Esophagus squamous epithelium (tissue), 5 donors: ENCODE results near the gene ABCC1. TPM values are rescaled to one million over a fixed set of nuclear protein-coding genes. Genes with fewer than 3 reads are reported as not detected.

ENCODE experiments used
- DNase-seq: peaks from one replicate; lab custom pipeline; 2025; lab: John Stamatoyannopoulos, UW
- H3K27ac ChIP-seq, 4 donors: fragments of 200-600 bp; sonication (generic); one replicate each; pipeline ENCODE4 v1.5.1; 2016 to 2019; ENCODE audit warnings: mild to moderate bottlenecking in 1 of 4
- H3K27me3 ChIP-seq, 4 donors: fragments of 200-600 bp; sonication (generic); 1 replicate in 3 of 4; 2 replicates in 1 of 4; pipeline versions ENCODE4 v1.5.1 to v1.6.0; 2017 to 2021; ENCODE audit warnings: antibody characterized with exemption in 1 of 4
- H3K36me3 ChIP-seq, 3 donors: fragments of 200-600 bp; sonication (generic); one replicate each; pipeline ENCODE4 v1.5.1; 2016 to 2019
- H3K4me1 ChIP-seq, 3 donors: fragments of 200-600 bp; sonication (generic); one replicate each; pipeline ENCODE4 v1.5.1; 2017 to 2019
- H3K4me3 ChIP-seq, 4 donors: fragments of 200-600 bp; sonication (generic); 1 replicate in 3 of 4; 2 replicates in 1 of 4; pipeline ENCODE4 v1.5.1; 2016 to 2019; ENCODE audit warnings: mild to moderate bottlenecking in 2 of 4, moderate library complexity in 1 of 4
- H3K9me3 ChIP-seq, 3 donors: fragments of 200-600 bp; sonication (generic); one replicate each; pipeline ENCODE4 v1.5.1; 2016 to 2019
- CTCF ChIP-seq, 6 experiments: fragments of 450-650 bp in 4 of 6; fragments of 200-600 bp in 2 of 6; sonication (generic) in 2 of 6; IDR thresholded peaks; one replicate each; pipeline ENCODE4 v1.5.1; 2016 to 2019; ENCODE audit warnings: antibody characterized with exemption in 6 of 6, mild to moderate bottlenecking in 4 of 6, moderate library complexity in 4 of 6
- POLR2A ChIP-seq, 4 donors: fragments of 450-650 bp; IDR thresholded peaks; one replicate each; pipeline ENCODE4 v1.6.1; 2017; ENCODE audit warnings: antibody characterized with exemption in 4 of 4, mild to moderate bottlenecking in 4 of 4, moderate library complexity in 3 of 4
- WGBS, 2 donors: methylation state at CpG; one replicate each; pipeline ENCODE4 v1.1.5; 2018; 5-methylcytosine and 5-hydroxymethylcytosine counted together
- intact Hi-C: fragments of 100-400 bp; cut with DNase I; formaldehyde crosslinking; loops from one replicate; pipeline ENCODE4 v1.15.0; 2022
- total RNA-seq, 4 donors: library from RNA; depleted of rRNA; stranded (reverse); fragments of >200 nt; gene quantifications; one replicate each; pipeline ENCODE4 v1.1.0, GENCODE V29; 2016
- donor health status: DM: yes; HTN: yes; CAD: no.

ABCC1 gene
- total RNA-seq, 4 donors from 2014 or later = 22.9 to 56.7 (median 46.9) TPM

DNA sequence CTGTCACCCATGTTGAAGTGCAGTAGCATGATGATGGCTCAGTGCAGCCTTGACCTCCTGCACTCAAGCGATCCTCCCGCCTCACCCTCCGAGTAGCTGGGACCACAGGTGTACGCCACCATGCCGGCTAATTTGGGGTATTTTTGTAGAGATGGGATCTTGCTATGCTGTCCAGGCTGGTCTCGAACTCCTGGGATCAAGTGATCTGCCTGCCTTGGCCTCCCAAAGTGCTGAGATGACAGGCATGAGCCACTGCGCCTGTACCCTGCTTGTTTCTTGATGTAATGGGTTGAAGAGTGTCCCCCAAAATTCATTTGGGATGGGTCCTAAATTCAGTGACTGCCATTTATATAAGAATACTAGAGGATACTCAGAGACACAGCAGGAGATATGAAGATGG lies 216.7 kb downstream of the ABCC1 start:
- TF ChIP-seq CTCF (IDR thresholded peaks at IDR 0.05) (no peak), POLR2A (IDR thresholded peaks at IDR 0.05) (no peak)
- Histone ChIP-seq H3K9me3 (no peaks in the 10 kb centered on the region), H3K36me3 (no peaks in the 10 kb centered on the region), H3K4me3 (no peak overlapping the region), H3K27ac (no peak overlapping the region), H3K27me3 (no peaks in the 10 kb centered on the region), H3K4me1 (no peaks in the 10 kb centered on the region)
- DNase-seq = no peak
- WGBS, 2 donors = 76 to 92% methylated on average over 5 to 6 of the region's 7 CpGs
- intact Hi-C loops = no loop called here

- intact Hi-C loops = no loop called here
- no peaks in the 10 kb centered on the region for H3K4me1 ChIP-seq
- no peak overlapping the region for H3K4me3 ChIP-seq
- DNase-seq = no peak
- no peaks in the 10 kb centered on the region for H3K9me3 ChIP-seq
- TF ChIP-seq POLR2A (IDR thresholded peaks at IDR 0.05) = no peak
- TF ChIP-seq CTCF (IDR thresholded peaks at IDR 0.05) = no peak
- H3K27ac ChIP-seq = no peak overlapping the region
- no peaks in the 10 kb centered on the region for H3K36me3 ChIP-seq
- H3K27me3 ChIP-seq = no peaks in the 10 kb centered on the region
- WGBS, 2 donors = 23 to 30% methylated on average over 2 of the region's 2 CpGs
Measured at GRCh38 chr16:16166949-16167348, 217.5 kb downstream of the ABCC1 start.

GRCh38 chr16:16167927-16168326 lies 218.5 kb downstream of the ABCC1 start:
- intact Hi-C loops = no loop called here
- no peak for DNase-seq
- 74 to 83% methylated on average over 7 to 8 of the region's 11 CpGs for WGBS, 2 donors
- Histone ChIP-seq H3K4me3 (no peak overlapping the region), H3K4me1 (no peaks in the 10 kb centered on the region), H3K27ac (no peak overlapping the region), H3K9me3 (no peaks in the 10 kb centered on the region), H3K27me3 (no peaks in the 10 kb centered on the region), H3K36me3 (no peaks in the 10 kb centered on the region)
- TF ChIP-seq CTCF (IDR thresholded peaks at IDR 0.05) = no peak

GRCh38 chr16:16168431-16168830 lies 219.0 kb downstream of the ABCC1 start:
- H3K27ac ChIP-seq = no peak overlapping the region
- H3K4me1 ChIP-seq = no peaks in the 10 kb centered on the region
- no peak for DNase-seq
- no peaks in the 10 kb centered on the region for H3K36me3 ChIP-seq
- H3K9me3 ChIP-seq = no peaks in the 10 kb centered on the region
- WGBS, 2 donors = 76 to 82% methylated on average over 12 to 13 of the region's 14 CpGs
- no peaks in the 10 kb centered on the region for H3K27me3 ChIP-seq
- no peak overlapping the region for H3K4me3 ChIP-seq
- intact Hi-C loops = no loop called here
- TF ChIP-seq CTCF (IDR thresholded peaks at IDR 0.05) (no peak), POLR2A (IDR thresholded peaks at IDR 0.05) (no peak)

DNA sequence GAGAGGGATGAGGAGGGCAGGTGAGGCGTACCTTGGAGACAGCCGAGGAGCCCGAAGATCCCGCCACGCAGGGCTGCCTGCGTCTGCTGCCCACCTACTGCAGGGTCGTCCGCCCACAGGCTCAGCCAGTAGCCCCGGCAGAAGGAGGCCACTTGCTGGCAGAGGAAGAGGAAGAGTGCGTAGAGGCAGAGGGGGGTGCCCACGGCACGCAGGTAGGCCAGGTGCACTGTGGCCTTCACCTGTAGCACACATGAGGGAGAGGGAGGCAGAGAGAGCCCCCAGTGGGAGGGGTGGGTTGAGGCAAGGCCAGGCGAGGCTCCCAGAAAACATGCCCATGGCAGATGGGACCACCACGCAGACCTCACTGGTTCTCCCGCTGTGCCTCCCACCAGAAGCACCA lies 220.2 kb downstream of the ABCC1 start:
- no peaks in the 10 kb centered on the region for H3K36me3 ChIP-seq
- no peak for DNase-seq
- TF ChIP-seq CTCF (IDR thresholded peaks at IDR 0.05) (no peak), POLR2A (IDR thresholded peaks at IDR 0.05) (no peak)
- no peaks in the 10 kb centered on the region for H3K27me3 ChIP-seq
- H3K27ac ChIP-seq = no peak overlapping the region
- no peak overlapping the region for H3K4me3 ChIP-seq
- H3K9me3 ChIP-seq = no peaks in the 10 kb centered on the region
- no peaks in the 10 kb centered on the region for H3K4me1 ChIP-seq
- WGBS, 2 donors = 88 to 94% methylated on average over 5 to 6 of the region's 15 CpGs
- intact Hi-C loops = no loop called here
